NCI-H1436 treated with DMSO at 0.1 percent for 48 hours (cell line): ENCODE data around the gene VSX1.

Source experiments
- DNase-seq: peaks from one replicate; lab custom pipeline; 2025; lab: John Stamatoyannopoulos, UW

Gene VSX1

DNA sequence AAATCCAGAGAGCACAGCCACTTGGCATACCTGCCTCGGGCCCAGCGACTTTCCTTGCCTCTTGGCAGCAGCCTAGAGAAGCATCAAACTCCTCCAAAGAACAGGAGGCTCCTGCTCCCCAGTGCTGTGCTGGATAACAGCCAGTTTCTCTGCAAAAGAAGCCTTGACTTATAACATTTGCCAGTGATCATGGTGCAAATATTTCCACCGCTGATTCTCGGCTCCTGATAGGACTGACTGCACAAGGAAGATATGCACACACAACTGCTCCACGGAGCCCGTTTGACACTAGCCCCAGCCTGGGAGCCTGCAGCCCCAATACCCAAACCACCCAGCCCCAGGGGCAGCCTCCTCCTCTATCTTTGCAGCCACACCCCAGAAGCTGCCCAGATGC, 41.5 kb downstream of the VSX1 start:
- DNase-seq = no peak

DNA sequence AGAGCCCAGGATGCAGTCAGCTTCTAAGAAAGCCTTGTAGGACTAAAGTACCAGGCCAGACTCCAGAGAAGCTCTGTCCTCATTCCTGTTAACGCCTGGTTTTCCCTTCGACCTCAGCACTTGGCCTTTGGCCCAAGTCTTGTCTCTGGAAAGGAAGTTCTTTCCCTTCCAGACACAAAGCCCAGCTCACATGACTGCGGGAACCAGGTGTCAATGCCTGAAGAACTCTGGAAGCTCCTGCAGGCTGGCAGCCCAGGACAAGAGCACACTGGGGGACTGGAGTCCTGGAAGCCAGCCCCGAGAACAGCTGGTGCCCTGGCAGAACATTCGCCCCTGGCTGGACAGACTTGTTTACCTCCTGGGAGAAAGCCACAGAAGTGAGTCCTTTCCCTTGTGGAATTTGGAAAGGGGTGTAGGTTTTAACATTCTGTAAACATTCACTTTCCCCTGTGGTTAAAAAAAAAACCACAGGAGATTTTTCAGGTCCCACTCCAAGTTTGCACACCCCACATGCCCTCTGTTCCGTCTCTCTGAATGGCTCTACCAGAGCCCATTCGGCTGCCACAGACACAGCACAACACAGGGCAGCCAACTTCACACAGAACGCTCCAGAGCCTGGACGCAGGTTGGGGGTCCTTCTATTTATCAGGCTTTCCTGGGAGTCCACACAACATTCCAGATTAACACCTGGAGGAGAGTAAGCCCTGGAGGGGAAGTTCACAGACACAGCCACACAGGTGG, 42.1 kb downstream of the VSX1 start:
- DNase-seq = no peak

DNA sequence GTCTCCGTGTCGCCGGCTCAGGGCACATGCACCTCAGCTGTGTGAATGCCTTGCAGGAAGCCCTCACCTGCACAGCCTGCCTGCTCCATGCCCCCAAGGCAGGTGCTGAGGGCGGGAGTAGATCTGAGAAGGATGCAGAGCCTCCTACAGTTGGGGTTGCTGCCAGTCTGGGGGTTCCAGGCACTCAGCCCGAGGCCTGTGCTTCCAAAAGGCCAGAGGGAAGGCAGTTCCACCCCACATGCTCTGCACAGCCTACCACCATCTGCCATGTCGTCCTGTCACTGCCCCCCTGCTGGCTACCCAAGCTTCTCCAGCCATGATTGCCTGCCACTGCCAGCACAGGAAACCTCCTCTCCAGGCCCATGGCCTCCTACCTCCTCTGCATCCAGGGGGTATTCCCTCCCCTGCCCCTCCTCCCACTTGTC, 43.3 kb downstream of the VSX1 start:
- no peak for DNase-seq

DNA sequence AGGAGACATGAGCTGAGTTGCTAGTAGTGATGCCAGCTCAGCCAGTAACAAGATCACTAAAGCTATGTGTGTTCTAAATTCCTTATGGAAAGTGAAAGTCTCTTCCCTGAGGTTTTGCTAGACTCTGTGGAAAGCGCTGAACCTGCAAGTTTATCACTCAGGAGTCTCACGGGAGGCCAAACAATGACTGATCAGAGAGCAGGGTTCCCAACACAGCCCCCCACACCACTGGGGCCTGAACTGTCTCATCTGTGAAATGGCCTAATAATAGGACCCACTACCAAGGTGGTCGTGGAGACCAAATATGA, 43.9 kb downstream of the VSX1 start:
- no peak for DNase-seq

DNA sequence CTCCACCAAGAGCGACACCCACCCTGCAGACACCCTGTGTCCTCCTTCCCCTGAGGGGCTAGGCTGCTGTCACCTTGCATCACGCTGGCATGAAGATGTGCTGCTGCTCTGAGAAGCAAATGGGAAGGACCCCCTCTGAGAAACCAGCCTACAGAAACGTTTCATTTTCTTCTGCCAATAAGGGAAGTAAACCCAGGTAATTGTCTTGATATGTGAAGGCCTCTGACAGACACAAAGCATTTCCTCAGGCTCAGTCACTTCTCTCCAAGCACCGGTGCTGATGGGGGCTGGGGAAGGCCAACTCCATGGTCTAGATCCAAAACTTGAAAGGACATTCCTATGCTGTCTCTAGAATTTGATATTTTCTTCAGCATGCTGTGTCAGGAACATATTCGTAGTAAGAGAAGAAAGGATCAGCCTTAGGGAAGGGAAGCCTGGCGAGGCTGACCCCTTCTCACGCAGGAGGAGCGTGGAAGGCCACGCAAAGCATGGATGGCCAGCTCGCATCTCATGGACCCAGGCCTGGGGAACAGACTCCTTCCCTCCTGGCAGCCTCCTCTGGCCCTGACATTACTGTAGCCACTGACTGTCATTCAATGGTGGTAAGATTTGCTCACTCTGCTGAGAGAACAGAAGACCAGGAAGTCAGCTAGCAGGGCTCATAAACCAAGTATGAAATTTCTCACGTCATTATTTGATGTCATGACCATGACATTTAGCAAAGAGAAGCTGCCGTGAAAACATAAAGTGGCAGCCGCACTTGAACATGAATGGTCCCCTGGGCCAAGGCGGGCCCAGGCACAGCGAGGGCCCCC, 44.4 kb downstream of the VSX1 start:
- no peak for DNase-seq

DNA sequence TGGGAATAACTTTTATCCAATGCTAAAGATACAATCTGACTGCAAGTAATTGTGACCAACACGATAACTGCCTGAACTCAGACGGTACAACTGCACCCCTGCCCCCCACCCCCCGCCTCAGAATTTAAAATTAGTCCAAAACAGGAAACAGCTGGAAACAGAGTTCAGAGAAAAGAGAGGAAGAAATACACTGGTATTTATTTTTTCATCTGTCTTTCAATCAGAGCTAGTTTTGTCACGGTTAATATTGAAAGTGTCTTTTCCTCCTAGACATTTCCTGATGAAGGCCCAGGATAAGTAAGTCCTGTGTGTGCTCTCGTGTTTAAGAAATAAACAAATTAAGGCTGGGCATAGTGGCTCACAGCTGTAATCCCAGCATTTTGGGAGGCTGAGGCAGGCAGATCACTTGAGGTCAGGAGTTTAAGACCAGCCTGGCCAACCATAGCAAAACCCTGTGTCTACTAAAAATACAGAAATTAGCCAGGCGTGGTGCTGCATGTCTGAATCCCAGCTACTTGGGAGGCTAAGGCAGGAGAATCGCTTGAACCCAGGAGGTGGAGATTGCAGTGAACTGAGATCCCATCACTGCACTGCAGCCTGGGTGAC, 45.5 kb downstream of the VSX1 start:
- no peak for DNase-seq

DNA sequence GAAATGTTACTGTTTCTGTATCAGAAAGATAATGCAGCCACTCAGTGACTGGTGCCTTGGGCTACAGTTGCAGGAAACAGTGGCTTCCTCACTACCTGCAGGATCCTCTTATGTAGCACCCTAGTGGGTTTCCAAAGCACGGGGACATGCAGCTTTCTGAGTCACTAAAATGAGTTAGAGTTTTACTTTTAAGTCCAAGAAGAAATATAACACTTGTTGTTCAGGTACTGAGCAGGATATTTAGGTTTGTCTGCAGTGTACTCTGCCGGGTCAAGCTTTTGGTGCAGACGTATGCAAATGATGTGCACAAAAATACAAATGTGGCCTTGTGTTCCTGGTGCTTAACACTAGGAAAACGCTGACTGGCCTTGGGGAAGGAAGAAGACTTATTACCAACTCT, 46.0 kb downstream of the VSX1 start:
- DNase-seq = no peak

DNA sequence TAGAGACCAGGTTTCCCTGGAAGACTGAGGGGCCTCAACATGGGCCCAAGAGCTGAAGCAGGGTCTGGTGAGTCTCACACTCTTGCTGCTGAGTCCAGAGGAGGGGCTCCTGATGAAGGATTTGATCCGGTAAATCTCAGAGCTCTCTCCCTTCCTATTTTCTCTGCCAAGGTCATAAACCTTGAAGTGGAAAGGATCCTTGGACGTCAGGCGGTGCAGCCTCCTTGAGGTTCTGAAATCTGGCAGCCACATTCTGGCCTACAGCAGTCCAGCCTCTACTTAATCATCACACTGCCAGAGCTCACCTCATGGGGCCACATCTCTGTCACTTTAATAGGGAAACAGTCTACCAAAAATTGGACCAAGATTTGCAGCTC, 48.0 kb downstream of the VSX1 start:
- no peak for DNase-seq

DNA sequence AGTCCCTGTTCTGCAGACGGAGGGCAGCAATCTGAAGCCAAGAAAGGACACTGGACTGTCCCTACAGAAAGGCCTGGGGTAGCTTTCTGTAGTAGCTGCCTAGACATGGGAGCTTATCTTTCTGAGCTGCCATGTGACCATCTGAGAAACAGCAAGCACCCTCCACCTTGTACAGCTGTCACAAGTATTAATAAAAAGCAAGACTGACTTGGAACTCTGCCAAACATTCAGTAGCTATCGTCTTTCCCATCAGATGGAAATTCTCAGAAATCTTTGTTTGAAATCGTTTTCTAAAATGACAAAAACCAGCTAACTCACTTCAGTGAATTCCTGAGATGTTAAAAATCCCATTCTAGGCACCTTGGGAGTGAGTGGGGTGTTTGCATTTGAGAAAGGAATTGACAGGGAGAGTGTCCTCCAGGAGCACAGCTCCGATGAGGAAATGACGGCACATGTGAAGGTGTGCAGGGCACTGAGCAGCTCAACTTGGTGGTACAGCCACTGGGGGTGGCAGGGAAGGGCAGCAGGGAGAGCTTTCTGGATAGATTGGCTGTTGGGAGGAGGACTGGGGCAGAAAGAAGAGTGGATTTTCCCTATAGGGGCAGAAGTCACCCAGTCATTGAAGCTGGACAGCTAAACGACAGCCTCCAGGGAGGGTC, 48.5 kb downstream of the VSX1 start:
- no peak for DNase-seq

DNA sequence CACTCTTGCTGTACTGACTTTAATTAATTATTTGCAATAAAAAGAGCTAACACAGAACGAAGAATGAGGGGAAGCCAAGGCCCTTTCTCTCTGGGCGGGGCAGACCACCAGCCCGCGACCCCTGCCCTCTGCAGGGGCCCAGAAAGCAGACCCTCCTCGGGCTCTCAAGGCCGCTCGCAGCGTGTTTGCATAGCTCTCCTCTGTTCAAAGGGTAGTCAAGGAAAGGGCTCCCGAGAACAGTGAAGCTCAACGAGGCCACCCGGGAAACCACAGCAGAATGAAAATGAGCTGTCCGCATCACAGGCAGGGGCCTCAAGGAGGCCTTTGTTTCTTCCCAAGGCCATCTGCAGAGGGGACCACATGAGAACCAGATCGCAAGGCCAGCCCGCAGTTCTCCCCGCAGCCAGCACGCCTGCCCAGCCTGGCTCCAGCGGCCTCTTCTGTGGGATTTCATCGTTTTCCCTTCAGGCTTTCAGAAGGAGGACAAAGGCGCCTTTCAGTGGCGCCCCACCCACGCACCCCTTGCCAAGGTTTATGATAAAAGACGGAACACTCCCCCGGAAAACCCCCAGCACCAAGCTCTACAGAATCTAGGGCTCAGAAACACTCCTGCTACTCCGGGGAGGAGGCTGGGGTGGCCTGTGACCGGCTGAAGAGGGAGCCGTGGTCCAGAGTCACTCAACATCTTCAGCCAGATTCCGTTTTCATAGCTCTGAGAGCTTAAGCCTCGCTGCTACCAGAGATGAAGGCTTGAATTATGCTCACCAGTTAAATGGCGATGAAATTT, 49.3 kb downstream of the VSX1 start:
- DNase-seq = no peak

DNA sequence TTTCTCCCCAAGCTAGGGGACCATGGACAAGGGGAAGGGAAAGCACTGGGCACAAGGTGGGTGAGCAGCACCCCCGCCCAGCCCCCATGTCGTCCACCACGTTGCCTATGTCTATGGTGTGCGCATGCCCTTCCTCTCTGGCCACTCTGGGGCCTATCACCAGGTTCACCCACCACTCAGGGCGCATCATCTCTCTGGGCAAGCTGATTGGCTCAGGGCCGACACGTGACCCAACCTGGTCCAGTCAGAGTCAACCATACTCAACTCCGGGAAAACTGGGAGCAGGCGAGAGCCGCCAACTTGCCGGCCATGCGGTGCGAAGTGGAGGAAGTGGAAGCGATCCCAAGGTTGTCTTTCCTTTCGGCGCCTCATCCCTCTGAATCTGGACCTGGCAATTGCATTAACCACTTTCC, 49.9 kb downstream of the VSX1 start:
- no peak for DNase-seq

DNA sequence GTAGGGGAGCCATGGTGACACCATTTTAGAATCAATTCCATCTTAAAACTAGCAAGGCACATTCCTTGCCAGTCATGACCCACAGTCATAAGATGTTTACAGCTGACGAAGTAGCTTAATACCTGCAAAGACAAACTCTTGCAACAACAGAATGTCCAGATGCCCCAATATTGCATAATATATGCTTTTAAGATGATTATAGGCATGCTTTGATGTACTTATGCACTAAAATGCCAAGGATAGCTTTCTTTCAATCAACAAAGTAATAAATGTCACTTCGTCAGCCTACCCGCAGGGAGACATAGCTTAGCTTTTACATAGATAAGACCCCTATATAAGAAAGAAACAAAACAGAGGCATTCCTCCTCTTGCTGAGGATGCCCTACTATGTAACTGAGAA, 50.7 kb downstream of the VSX1 start:
- no peak for DNase-seq

DNA sequence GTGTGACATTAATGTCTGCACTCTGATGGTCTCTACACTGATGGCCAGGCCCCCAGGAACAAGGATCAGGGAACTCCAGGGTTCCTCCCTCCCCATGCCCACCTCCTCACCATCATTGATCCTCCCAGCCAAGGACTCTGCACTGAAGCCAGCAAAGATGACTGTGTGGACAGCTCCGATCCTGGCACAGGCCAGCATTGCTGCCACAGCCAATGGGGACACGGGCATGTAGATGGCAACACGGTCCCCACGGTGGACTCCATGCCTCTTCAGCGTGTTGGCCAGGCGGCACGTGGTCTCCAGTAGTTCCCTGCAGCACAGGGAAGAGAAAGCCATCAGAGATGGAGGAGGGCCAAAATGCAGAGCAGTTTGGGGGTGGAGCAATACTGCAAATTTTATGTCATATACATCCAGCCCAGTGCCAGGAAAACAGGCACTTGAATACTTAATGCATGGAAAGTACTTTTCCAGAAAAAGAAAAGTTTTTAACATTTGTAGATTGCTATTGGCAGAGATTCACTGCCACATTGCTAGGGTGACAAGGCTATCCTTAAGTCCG, 51.2 kb downstream of the VSX1 start:
- no peak for DNase-seq

DNA sequence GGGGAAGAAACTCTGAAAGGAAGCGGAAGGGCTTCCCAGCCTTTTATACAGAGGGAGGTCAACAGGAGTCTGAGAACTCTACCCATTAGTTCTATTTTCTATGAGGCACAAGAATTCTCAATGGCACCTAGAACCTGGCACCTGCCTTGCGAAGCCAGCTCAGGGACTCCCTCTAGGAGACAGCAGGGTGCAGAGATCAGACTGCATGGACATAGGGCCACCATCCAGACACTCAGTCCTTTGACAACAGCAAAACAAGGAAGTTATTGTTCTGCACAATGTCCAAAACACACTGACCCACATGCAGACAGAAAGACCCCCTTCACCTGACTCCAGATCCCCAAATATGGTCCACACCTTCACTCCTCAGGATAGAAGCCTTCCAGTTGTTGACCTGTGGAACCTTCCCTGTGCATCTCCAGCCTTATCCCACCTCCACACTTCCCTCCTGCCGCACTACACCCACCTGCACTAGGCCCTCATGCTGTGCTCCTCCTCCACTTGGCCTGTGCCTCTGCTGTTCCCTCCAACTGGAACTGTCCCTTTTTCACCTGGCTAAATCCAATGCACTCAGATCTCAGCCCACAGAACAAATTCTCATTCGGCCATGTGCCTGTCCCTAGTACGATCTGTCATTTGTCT, 51.8 kb downstream of the VSX1 start:
- no peak for DNase-seq

DNA sequence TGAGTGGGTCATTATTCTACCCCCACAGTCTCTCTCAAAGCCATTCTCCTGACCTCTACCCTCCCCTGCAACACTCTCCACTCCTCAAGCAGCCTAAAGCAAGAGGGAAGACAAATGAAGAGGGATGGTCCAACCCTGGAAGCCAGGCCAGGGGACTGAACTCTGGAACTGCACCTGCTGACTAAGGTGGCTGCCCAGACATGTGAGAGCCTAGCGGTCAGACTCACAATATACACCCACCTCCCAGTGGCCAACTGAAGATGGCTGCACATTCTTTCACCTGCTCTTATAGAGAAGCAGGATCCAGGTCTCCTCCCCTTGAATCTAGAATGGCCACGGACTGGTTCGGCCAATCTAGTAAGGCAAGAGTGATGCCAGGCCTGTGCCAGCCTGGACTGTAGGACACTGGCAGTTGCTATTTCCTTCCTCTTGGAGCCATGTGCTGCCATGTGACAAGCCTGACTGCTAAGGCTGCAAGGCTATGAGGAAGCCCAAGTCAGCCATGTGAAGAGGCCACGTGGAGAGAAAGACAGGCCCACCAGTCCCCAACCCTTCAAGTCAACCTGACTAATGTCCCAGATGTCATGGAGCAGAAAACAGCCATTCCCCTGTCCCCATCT, 55.8 kb downstream of the VSX1 start:
- no peak for DNase-seq
